ENCODE results near the gene C21orf58.
A peak's percentile ranks its signal among the peaks of the same experiment; 100 is the strongest.

C21orf58 gene

GRCh38 chr21:46299167-46299566, 24.5 kb downstream of the C21orf58 start:
- Histone ChIP-seq H3K9ac (ENCODE audit: low read depth in 1 of 2, low read length in 2 of 2) (no peak overlapping the region), H3K36me3 (ENCODE audit: control insufficient read depth in 2 of 2, insufficient read depth in 2 of 2, low read length in 2 of 2) (no peaks in the 10 kb centered on the region), H3K4me3 (ENCODE audit: low read length in 2 of 2) (no peak overlapping the region), H3K27me3 (ENCODE audit: control insufficient read depth in 2 of 2, insufficient read depth in 2 of 2, low read length in 2 of 2) (no peaks in the 10 kb centered on the region), H3K9me3 (ENCODE audit: control insufficient read depth in 2 of 2, low read length in 2 of 2) (no peaks in the 10 kb centered on the region), H3K4me1 (ENCODE audit: control insufficient read depth in 2 of 2, insufficient read depth in 2 of 2, low read length in 2 of 2) (peaks cover 4 to 6% of the 10 kb centered on the region in 2 donors), H3K27ac (ENCODE audit: low read depth in 2 of 2, low read length in 2 of 2) (no peak overlapping the region)

- Histone ChIP-seq H3K9me3 (ENCODE audit: control insufficient read depth in 2 of 2, low read length in 2 of 2) (no peaks in the 10 kb centered on the region), H3K27me3 (ENCODE audit: control insufficient read depth in 2 of 2, insufficient read depth in 2 of 2, low read length in 2 of 2) (no peaks in the 10 kb centered on the region), H3K9ac (ENCODE audit: low read depth in 1 of 2, low read length in 2 of 2) (peak overlapping the region; percentile 24 to 57), H3K36me3 (ENCODE audit: control insufficient read depth in 2 of 2, insufficient read depth in 2 of 2, low read length in 2 of 2) (no peaks in the 10 kb centered on the region), H3K4me3 (ENCODE audit: low read length in 2 of 2) (peak overlapping the region; percentile 45 to 60), H3K4me1 (ENCODE audit: control insufficient read depth in 2 of 2, insufficient read depth in 2 of 2, low read length in 2 of 2) (peaks cover 4 to 6% of the 10 kb centered on the region in 2 donors), H3K27ac (ENCODE audit: low read depth in 2 of 2, low read length in 2 of 2) (peak overlapping the region in 1 of 2 donors; percentile 9)
Observed at GRCh38 chr21:46297338-46298271, 26.1 kb downstream of the C21orf58 start.

GRCh38 chr21:46295996-46296752, 27.5 kb downstream of the C21orf58 start:
- Histone ChIP-seq H3K27ac (ENCODE audit: low read depth in 2 of 2, low read length in 2 of 2) (peak overlapping the region in 1 of 2 donors; percentile 58), H3K27me3 (ENCODE audit: control insufficient read depth in 2 of 2, insufficient read depth in 2 of 2, low read length in 2 of 2) (no peaks in the 10 kb centered on the region), H3K9me3 (ENCODE audit: control insufficient read depth in 2 of 2, low read length in 2 of 2) (no peaks in the 10 kb centered on the region), H3K4me1 (ENCODE audit: control insufficient read depth in 2 of 2, insufficient read depth in 2 of 2, low read length in 2 of 2) (peaks cover 4 to 6% of the 10 kb centered on the region in 2 donors), H3K9ac (ENCODE audit: low read depth in 1 of 2, low read length in 2 of 2) (no peak overlapping the region), H3K4me3 (ENCODE audit: low read length in 2 of 2) (no peak overlapping the region), H3K36me3 (ENCODE audit: control insufficient read depth in 2 of 2, insufficient read depth in 2 of 2, low read length in 2 of 2) (peaks cover 9 to 12% of the 10 kb centered on the region in 2 donors)

- peaks cover 9 to 12% of the 10 kb centered on the region in 2 donors for H3K36me3 ChIP-seq (ENCODE audit: control insufficient read depth in 2 of 2, insufficient read depth in 2 of 2, low read length in 2 of 2)
- H3K4me3 ChIP-seq (ENCODE audit: low read length in 2 of 2), result no peak overlapping the region
- peak overlapping the region in 1 of 2 donors; percentile 58 for H3K27ac ChIP-seq (ENCODE audit: low read depth in 2 of 2, low read length in 2 of 2)
- no peaks in the 10 kb centered on the region for H3K27me3 ChIP-seq (ENCODE audit: control insufficient read depth in 2 of 2, insufficient read depth in 2 of 2, low read length in 2 of 2)
- no peaks in the 10 kb centered on the region for H3K9me3 ChIP-seq (ENCODE audit: control insufficient read depth in 2 of 2, low read length in 2 of 2)
- H3K9ac ChIP-seq (ENCODE audit: low read depth in 1 of 2, low read length in 2 of 2), result no peak overlapping the region
- H3K4me1 ChIP-seq (ENCODE audit: control insufficient read depth in 2 of 2, insufficient read depth in 2 of 2, low read length in 2 of 2), result peaks cover 4 to 6% of the 10 kb centered on the region in 2 donors
Observed at GRCh38 chr21:46295177-46295770, 28.4 kb downstream of the C21orf58 start.

GRCh38 chr21:46294647-46295176, 29.0 kb downstream of the C21orf58 start:
- Histone ChIP-seq H3K4me1 (ENCODE audit: control insufficient read depth in 2 of 2, insufficient read depth in 2 of 2, low read length in 2 of 2) (peaks cover 4 to 6% of the 10 kb centered on the region in 2 donors), H3K9ac (ENCODE audit: low read depth in 1 of 2, low read length in 2 of 2) (no peak overlapping the region), H3K36me3 (ENCODE audit: control insufficient read depth in 2 of 2, insufficient read depth in 2 of 2, low read length in 2 of 2) (peaks cover 11 to 13% of the 10 kb centered on the region in 2 donors), H3K4me3 (ENCODE audit: low read length in 2 of 2) (no peak overlapping the region), H3K27ac (ENCODE audit: low read depth in 2 of 2, low read length in 2 of 2) (no peak overlapping the region), H3K9me3 (ENCODE audit: control insufficient read depth in 2 of 2, low read length in 2 of 2) (no peaks in the 10 kb centered on the region), H3K27me3 (ENCODE audit: control insufficient read depth in 2 of 2, insufficient read depth in 2 of 2, low read length in 2 of 2) (no peaks in the 10 kb centered on the region)

- Histone ChIP-seq H3K4me3 (ENCODE audit: low read length in 2 of 2) (no peak overlapping the region), H3K27me3 (ENCODE audit: control insufficient read depth in 2 of 2, insufficient read depth in 2 of 2, low read length in 2 of 2) (no peaks in the 10 kb centered on the region), H3K4me1 (ENCODE audit: control insufficient read depth in 2 of 2, insufficient read depth in 2 of 2, low read length in 2 of 2) (peaks cover 6 to 19% of the 10 kb centered on the region in 2 donors), H3K9me3 (ENCODE audit: control insufficient read depth in 2 of 2, low read length in 2 of 2) (no peaks in the 10 kb centered on the region), H3K36me3 (ENCODE audit: control insufficient read depth in 2 of 2, insufficient read depth in 2 of 2, low read length in 2 of 2) (peaks cover 12 to 14% of the 10 kb centered on the region in 2 donors), H3K9ac (ENCODE audit: low read depth in 1 of 2, low read length in 2 of 2) (no peak overlapping the region), H3K27ac (ENCODE audit: low read depth in 2 of 2, low read length in 2 of 2) (no peak overlapping the region)
Observed at GRCh38 chr21:46291561-46291960, 32.1 kb downstream of the C21orf58 start.

GRCh38 chr21:46289655-46290179, 34.0 kb downstream of the C21orf58 start:
- Histone ChIP-seq H3K9ac (ENCODE audit: low read depth in 1 of 2, low read length in 2 of 2) (no peak overlapping the region), H3K36me3 (ENCODE audit: control insufficient read depth in 2 of 2, insufficient read depth in 2 of 2, low read length in 2 of 2) (peaks cover 12 to 14% of the 10 kb centered on the region in 2 donors), H3K27ac (ENCODE audit: low read depth in 2 of 2, low read length in 2 of 2) (no peak overlapping the region), H3K4me3 (ENCODE audit: low read length in 2 of 2) (no peak overlapping the region), H3K27me3 (ENCODE audit: control insufficient read depth in 2 of 2, insufficient read depth in 2 of 2, low read length in 2 of 2) (no peaks in the 10 kb centered on the region), H3K4me1 (ENCODE audit: control insufficient read depth in 2 of 2, insufficient read depth in 2 of 2, low read length in 2 of 2) (peaks cover 14 to 25% of the 10 kb centered on the region in 2 donors), H3K9me3 (ENCODE audit: control insufficient read depth in 2 of 2, low read length in 2 of 2) (no peaks in the 10 kb centered on the region)

GRCh38 chr21:46287541-46287940, 36.1 kb downstream of the C21orf58 start:
- Histone ChIP-seq H3K4me1 (ENCODE audit: control insufficient read depth in 2 of 2, insufficient read depth in 2 of 2, low read length in 2 of 2) (peaks cover 26 to 40% of the 10 kb centered on the region in 2 donors), H3K4me3 (ENCODE audit: low read length in 2 of 2) (peak overlapping the region; percentile 82 to 96), H3K36me3 (ENCODE audit: control insufficient read depth in 2 of 2, insufficient read depth in 2 of 2, low read length in 2 of 2) (peaks cover 18 to 22% of the 10 kb centered on the region in 2 donors), H3K27ac (ENCODE audit: low read depth in 2 of 2, low read length in 2 of 2) (peak overlapping the region in 1 of 2 donors; percentile 71), H3K9me3 (ENCODE audit: control insufficient read depth in 2 of 2, low read length in 2 of 2) (no peaks in the 10 kb centered on the region), H3K9ac (ENCODE audit: low read depth in 1 of 2, low read length in 2 of 2) (no peak overlapping the region), H3K27me3 (ENCODE audit: control insufficient read depth in 2 of 2, insufficient read depth in 2 of 2, low read length in 2 of 2) (no peaks in the 10 kb centered on the region)

- no peaks in the 10 kb centered on the region for H3K9me3 ChIP-seq (ENCODE audit: control insufficient read depth in 2 of 2, low read length in 2 of 2)
- peak overlapping the region; percentile 82 to 96 for H3K4me3 ChIP-seq (ENCODE audit: low read length in 2 of 2)
- H3K27me3 ChIP-seq (ENCODE audit: control insufficient read depth in 2 of 2, insufficient read depth in 2 of 2, low read length in 2 of 2), result no peaks in the 10 kb centered on the region
- peaks cover 15 to 21% of the 10 kb centered on the region in 2 donors for H3K36me3 ChIP-seq (ENCODE audit: control insufficient read depth in 2 of 2, insufficient read depth in 2 of 2, low read length in 2 of 2)
- peaks cover 26 to 40% of the 10 kb centered on the region in 2 donors for H3K4me1 ChIP-seq (ENCODE audit: control insufficient read depth in 2 of 2, insufficient read depth in 2 of 2, low read length in 2 of 2)
- peak overlapping the region; percentile 95 to 96 for H3K27ac ChIP-seq (ENCODE audit: low read depth in 2 of 2, low read length in 2 of 2)
- peak overlapping the region; percentile 74 to 91 for H3K9ac ChIP-seq (ENCODE audit: low read depth in 1 of 2, low read length in 2 of 2)
Observed at GRCh38 chr21:46286648-46287002, 37.0 kb downstream of the C21orf58 start.

Data from mucosa of rectum (tissue), 2 donors.